ENCODE measurements around the gene CYB5R4.

The CYB5R4 gene

GRCh38 chr6:83862776-83863471 lies 3.4 kb downstream of the CYB5R4 start:
- TF ChIP-seq, protein P1, sequence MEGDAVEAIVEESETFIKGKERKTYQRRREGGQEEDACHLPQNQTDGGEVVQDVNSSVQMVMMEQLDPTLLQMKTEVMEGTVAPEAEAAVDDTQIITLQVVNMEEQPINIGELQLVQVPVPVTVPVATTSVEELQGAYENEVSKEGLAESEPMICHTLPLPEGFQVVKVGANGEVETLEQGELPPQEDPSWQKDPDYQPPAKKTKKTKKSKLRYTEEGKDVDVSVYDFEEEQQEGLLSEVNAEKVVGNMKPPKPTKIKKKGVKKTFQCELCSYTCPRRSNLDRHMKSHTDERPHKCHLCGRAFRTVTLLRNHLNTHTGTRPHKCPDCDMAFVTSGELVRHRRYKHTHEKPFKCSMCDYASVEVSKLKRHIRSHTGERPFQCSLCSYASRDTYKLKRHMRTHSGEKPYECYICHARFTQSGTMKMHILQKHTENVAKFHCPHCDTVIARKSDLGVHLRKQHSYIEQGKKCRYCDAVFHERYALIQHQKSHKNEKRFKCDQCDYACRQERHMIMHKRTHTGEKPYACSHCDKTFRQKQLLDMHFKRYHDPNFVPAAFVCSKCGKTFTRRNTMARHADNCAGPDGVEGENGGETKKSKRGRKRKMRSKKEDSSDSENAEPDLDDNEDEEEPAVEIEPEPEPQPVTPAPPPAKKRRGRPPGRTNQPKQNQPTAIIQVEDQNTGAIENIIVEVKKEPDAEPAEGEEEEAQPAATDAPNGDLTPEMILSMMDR (IDR thresholded peaks at IDR 0.05; ENCODE audit: insufficient read depth, low read depth, low read length, missing control alignments), result no peak
- DNase-seq (ENCODE audit: low read depth), result no peak
- no peak overlapping the region for H3K4me3 ChIP-seq (ENCODE audit: low read depth, low read length)

DNA sequence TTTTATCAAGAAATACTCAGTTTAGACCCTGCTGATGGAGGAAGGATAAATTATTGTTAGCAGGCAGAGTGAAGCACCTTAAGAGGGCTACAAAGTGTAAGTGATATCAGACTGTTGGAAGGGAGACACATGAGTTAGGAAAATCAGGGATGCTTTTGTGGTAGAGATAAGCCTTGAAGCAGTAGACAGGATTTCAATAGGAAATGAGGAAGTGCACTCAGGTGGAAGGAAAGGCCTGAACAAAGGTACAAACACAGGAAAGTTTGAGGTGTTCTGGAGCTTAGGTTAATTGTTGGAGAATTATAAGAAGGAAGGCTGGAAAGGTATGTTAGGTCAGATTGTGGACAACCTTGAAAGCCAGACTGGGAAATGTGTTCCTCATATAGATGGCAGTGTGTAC lies 7.6 kb downstream of the CYB5R4 start:
- TF ChIP-seq, protein P1 (IDR thresholded peaks at IDR 0.05; ENCODE audit: insufficient read depth, low read depth, low read length, missing control alignments), result no peak
- no peak overlapping the region for H3K4me3 ChIP-seq (ENCODE audit: low read depth, low read length)
- no peak for DNase-seq (ENCODE audit: low read depth)

- H3K4me3 ChIP-seq (ENCODE audit: low read depth, low read length), result no peak overlapping the region
- peak; percentile 50 for DNase-seq (ENCODE audit: low read depth)
- TF ChIP-seq, protein P1 (IDR thresholded peaks at IDR 0.05; ENCODE audit: insufficient read depth, low read depth, low read length, missing control alignments), result no peak
Measured at GRCh38 chr6:83867527-83868161, 8.2 kb downstream of the CYB5R4 start.

DNA sequence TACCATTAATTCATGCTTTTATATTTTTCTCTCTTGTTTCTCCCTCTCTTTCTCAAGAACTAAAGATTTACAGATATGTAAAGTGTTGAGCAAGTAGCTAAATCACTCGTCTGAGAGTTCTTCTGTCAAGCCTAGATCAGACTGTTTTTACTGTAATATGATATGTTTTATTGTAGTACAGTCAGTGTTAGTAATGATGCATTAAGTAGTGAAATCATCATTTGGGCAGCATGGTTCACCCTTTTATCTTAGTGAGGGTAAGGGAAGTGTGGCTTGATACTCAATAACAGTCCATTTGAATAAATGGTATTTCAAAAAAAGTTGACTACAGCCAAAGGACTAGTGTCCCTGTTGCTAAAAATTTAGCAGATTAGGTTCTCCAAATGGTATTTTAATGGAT lies 9.2 kb downstream of the CYB5R4 start:
- TF ChIP-seq, protein P1 (IDR thresholded peaks at IDR 0.05; ENCODE audit: insufficient read depth, low read depth, low read length, missing control alignments), result no peak
- H3K4me3 ChIP-seq (ENCODE audit: low read depth, low read length), result no peak overlapping the region
- DNase-seq (ENCODE audit: low read depth), result no peak

DNA sequence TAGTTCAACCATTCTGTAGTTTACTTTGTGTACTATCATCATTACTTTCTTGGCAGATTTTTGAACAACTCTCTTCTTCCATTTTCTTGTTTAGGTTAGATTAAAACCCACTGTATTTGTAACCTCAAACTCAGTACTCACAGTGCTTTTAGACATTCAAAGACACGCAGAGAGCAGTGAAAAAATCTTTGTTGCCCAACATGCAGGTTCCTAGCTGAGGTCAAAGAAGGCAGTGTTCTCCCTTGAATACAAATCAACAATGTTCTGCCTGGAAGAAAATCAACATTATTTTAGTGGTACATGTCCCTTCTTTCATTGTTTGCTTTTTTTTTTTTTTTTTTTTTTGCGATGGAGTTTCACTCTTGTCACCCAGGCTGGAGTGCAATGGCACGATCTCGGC lies 11.2 kb downstream of the CYB5R4 start:
- H3K4me3 ChIP-seq (ENCODE audit: low read depth, low read length), result no peak overlapping the region
- TF ChIP-seq, protein P1 (IDR thresholded peaks at IDR 0.05; ENCODE audit: insufficient read depth, low read depth, low read length, missing control alignments), result no peak
- DNase-seq (ENCODE audit: low read depth), result no peak

DNA sequence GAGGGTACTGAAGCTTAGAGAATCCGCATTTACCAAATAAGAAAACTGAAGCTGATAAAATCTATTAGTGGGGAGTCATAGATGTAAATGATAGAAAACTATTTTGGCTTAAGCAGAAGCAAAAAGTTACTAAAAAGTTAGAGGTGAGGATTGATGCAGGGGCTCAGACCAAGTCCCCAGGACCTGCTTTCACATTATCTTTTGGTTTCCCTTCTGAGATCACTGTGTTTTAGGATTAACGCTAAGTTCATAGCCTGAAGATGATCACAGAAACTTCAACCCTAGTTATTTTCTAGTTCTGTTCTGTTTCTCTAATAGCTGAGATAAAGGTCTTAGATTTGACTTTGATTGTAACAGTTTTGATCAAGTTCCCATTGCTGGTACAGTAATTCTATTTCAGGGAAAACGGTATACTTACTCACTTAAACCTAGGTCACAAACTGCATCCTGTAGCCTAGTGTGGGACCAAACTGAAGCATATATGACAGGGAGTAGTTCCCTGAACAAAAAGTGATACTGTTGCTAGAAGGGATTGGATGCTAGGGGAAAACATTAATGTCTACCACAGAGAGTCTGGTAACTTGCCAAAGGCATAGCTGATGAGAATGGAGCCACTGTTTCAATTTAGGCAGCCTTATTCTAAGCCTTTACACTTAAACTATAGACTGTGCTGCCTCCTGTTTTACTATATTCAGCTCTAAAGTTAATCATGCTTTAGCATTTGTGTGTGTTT lies 13.1 kb downstream of the CYB5R4 start:
- no peak overlapping the region for H3K4me3 ChIP-seq (ENCODE audit: low read depth, low read length)
- TF ChIP-seq, protein P1 (IDR thresholded peaks at IDR 0.05; ENCODE audit: insufficient read depth, low read depth, low read length, missing control alignments), result no peak
- DNase-seq (ENCODE audit: low read depth), result no peak
